GM19452 (cell line): ENCODE measurements around the gene R3HDM4.
"Not testable (repeated sequence)": the region's sequence is repeated elsewhere in the genome, so short reads cannot be mapped to it uniquely, and the experiment has no call there.

Experiments
- ATAC-seq: cut with Tn5 transposase; IDR thresholded peaks from one replicate; pipeline ENCODE4 v1.9.1; 2021; ENCODE audit not compliant: unreplicated experiment

The R3HDM4 gene

GRCh38 chr19:877992-878660, 34.9 kb downstream of the R3HDM4 start:
- ATAC-seq, result not testable (repeated sequence)

- ATAC-seq, result no peak
Observed at GRCh38 chr19:876780-877314, 36.2 kb downstream of the R3HDM4 start.

GRCh38 chr19:876089-876488, 36.9 kb downstream of the R3HDM4 start:
- ATAC-seq, result no peak

- no peak for ATAC-seq
Observed at GRCh38 chr19:875265-875879, 37.6 kb downstream of the R3HDM4 start.

GRCh38 chr19:873561-874041, 39.4 kb downstream of the R3HDM4 start:
- no peak for ATAC-seq

- ATAC-seq, result no peak
Observed at GRCh38 chr19:873084-873483, 39.9 kb downstream of the R3HDM4 start.

- no peak for ATAC-seq
Observed at GRCh38 chr19:872266-872951, 40.6 kb downstream of the R3HDM4 start.

GRCh38 chr19:871446-872265, 41.4 kb downstream of the R3HDM4 start:
- no peak for ATAC-seq

- ATAC-seq, result no peak
Observed at GRCh38 chr19:870963-871401, 42.0 kb downstream of the R3HDM4 start.

- ATAC-seq, result no peak
Observed at GRCh38 chr19:870314-870713, 42.7 kb downstream of the R3HDM4 start.

- no peak for ATAC-seq
Observed at GRCh38 chr19:869245-870177, 43.5 kb downstream of the R3HDM4 start.

- ATAC-seq, result no peak
Observed at GRCh38 chr19:868458-869244, 44.4 kb downstream of the R3HDM4 start.

GRCh38 chr19:867855-868457, 45.1 kb downstream of the R3HDM4 start:
- no peak for ATAC-seq

- no peak for ATAC-seq
Observed at GRCh38 chr19:867301-867793, 45.7 kb downstream of the R3HDM4 start.

GRCh38 chr19:866769-867300, 46.2 kb downstream of the R3HDM4 start:
- no peak for ATAC-seq

- ATAC-seq, result no peak
Observed at GRCh38 chr19:863315-863620, 49.8 kb downstream of the R3HDM4 start.

- no peak for ATAC-seq
Observed at GRCh38 chr19:862581-863314, 50.3 kb downstream of the R3HDM4 start.
